GM21515 (cell line): Measurements from ENCODE around the gene CLEC2D.
A peak's percentile ranks its signal among the peaks of the same experiment; 100 is the strongest.
"Not testable (repeated sequence)": the region's sequence is repeated elsewhere in the genome, so short reads cannot be mapped to it uniquely, and the experiment has no call there.

Experiments used
- ATAC-seq: cut with Tn5 transposase; IDR thresholded peaks from one replicate; pipeline ENCODE4 v1.9.1; 2021; ENCODE audit not compliant: unreplicated experiment

Gene CLEC2D

DNA sequence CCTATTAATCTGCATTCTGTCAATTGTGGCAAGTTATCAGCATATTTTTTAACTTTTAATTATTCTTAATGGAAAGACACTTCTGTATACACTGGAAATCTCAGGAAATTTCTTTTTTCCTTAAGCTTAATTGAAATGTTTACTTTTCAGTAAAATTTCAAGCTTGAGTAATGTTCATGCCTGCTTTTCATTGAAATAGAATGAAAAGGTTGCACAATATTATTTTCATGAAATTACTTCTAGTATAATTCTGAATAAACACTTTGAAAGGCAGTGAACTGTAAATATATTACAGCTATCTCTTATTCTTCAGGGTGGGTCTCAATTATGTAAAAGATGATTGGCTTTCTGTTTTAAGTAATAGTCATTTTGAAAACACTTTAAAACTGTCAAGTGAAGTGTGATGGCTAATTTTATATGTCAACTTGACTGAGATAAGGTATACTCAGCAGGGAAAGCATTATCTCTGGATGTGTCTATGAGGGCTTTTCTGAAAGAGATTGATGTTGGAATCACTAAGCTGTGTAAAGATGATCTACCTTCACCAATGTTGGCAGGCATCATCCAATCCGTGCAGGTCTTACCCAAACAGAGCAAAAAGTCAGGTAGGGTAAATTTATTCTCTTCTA, 29.9 kb downstream of the CLEC2D start:
- no peak for ATAC-seq

DNA sequence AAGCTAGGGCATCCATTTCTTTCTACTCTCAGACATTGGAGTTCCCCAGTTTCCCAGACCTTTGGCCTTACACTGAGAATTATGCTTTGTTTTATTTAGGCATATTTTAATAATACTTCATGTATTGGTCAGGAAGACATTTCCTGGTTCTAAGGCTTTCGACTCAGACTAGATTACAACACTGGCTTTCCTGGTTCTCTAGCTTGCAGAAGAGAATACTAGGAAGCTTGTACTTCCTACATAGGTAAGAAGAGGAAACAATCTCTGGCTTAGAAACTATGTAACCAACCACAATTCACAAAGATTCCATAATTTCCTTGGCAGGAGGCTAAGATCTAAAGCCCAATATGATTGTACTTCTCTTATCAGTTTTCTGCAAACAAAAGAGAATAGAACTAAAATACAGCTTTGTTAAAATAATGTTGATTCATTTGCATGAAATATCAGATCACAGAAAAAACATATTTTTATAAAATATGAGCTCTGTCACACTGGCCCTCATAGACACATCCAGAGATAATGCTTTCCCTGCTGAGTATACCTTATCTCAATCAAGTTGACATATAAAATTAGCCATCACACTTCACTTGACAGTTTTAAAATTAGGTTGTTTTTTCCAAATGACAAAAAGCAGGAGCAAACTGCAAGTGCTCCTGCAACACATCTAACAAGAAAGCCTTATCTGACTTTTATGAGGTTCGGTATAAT, 30.5 kb downstream of the CLEC2D start:
- ATAC-seq: no peak

GRCh38 chr12:9700606-9700956, 31.1 kb downstream of the CLEC2D start:
- no peak for ATAC-seq

DNA sequence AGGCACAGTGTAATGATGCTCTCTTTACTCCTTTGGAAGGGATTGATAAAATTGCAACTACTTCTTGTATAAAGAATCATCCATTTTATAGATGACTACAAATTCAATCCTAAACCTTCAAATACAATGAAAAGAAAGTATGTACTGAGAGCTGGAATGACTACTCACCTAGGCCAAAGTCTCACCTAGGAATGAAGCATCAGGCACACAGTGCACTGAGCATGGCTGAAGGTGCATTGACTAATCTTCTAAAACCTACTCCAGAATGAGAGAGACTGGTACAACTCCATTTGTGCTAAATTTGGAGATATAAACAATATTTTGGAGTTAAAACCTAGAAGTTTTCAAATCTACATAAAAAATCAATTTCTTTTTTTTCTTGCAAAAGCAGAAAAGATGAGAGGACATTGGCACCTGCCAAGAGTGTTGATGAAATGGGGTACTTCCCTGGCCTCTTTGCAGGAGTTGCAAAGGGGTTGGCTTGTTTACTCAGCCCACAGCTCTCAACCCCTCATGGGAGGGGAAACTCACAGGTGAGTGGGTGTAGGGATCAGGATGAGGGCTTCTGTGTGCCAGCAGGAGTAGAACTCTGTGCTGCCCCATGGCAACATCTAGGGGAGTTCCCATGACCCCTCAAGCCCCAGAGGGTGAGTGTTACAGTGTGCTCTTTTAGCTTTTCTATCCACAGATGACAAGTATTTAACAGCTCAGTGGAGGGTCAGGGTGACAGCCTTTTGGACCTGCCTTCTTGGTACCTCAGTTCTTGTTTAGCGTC, 32.1 kb downstream of the CLEC2D start:
- no peak for ATAC-seq

GRCh38 chr12:9702255-9702654, 32.7 kb downstream of the CLEC2D start:
- no peak for ATAC-seq

- not testable (repeated sequence) for ATAC-seq
Observed at GRCh38 chr12:9704561-9704960, 35.0 kb downstream of the CLEC2D start.

DNA sequence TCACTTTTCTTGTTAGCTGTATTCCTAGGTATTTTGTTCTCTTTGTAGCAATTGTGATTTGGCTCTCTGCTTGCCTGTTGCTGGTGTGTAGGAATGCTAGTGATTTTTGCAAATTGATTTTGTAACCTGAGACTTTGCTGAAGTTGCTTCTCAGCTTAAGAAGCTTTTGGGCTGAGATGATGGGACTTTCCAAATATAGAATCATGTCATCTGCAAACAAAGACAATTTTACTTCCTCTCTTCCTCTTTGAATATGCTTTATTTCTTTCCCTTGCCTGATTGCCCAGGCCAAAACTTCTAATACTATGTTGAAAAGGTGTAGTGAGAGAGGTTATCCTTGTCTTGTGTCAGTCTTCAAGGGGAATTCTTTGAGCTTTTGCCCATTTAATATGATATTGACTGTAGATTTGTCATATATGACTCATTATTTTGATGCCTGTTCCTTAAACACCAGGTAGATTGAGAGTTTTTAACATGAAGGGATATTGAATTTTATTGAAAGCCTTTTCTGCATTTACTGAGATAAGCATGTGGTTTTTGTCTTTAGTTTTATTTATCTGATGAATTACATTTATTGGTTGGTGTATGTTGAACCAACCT, 36.7 kb downstream of the CLEC2D start:
- ATAC-seq: no peak

GRCh38 chr12:9707356-9707755, 37.8 kb downstream of the CLEC2D start:
- no peak for ATAC-seq

DNA sequence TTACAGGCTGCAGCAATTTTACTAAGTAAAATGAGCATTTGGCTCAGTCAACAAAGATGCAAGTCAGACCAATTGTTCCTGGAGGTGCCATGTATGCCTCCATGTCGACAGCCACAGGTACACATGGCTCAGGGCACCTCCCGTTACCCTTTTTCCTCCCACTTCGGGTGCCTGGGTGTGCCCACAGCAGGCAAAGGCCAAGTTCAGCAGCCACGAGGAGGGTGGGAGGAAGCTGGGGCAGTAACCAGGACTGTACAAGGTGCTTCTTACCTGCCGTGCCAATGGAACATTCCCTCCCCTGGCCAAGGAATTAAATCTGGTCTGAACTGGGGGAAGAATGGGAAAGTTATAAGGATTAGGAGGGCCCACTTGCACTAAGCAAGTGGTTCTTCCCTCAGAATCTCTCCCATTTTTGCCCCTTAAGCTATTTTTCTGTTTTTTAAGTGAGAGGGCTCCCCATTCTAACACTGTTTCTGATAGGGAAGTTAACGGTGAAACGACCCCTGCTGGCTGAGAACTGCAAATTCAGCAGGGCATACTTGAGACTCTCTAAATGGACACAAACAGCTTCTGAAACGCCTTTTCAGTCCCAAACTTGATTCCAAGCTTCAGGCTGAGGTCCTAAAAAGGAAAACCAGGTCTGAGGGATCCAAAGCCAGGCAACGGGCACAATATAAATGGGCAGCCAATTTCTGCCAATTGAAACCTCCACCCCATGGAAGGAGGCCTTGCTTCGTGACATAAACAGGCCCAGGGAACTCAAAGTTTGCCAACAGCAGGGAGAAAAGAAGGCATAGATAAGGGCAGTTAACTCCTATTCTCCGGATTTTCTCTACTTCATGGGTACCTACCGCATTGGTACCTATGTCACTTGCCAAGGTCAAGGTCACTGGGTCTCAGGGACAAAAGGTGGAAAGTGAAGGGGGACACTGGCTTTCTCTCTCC, 38.6 kb downstream of the CLEC2D start:
- ATAC-seq: no peak

GRCh38 chr12:9708853-9709252, 39.3 kb downstream of the CLEC2D start:
- no peak for ATAC-seq

- ATAC-seq: no peak
Observed at GRCh38 chr12:9710584-9711375, 41.3 kb downstream of the CLEC2D start.

DNA sequence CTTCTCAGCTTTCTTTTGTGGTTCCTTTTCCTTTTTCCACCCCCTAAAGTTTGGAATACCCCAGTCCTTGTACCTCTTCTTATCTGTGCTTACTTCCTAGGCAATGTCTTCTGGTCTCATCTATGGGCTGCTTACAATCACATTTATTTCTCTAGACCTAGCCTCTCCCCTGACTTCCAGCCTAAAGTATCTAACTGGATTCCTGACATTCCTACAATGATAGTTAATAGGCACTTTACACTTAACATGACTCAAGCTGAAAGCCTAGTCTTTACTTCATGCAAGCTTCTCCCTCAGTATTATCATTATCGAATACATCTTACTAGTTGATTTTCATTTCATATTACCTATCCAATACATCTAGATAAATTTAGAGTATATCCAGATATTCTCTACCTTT, 42.2 kb downstream of the CLEC2D start:
- ATAC-seq: no peak

- peak; percentile 73 for ATAC-seq
Observed at GRCh38 chr12:9713032-9713558, 43.6 kb downstream of the CLEC2D start.

DNA sequence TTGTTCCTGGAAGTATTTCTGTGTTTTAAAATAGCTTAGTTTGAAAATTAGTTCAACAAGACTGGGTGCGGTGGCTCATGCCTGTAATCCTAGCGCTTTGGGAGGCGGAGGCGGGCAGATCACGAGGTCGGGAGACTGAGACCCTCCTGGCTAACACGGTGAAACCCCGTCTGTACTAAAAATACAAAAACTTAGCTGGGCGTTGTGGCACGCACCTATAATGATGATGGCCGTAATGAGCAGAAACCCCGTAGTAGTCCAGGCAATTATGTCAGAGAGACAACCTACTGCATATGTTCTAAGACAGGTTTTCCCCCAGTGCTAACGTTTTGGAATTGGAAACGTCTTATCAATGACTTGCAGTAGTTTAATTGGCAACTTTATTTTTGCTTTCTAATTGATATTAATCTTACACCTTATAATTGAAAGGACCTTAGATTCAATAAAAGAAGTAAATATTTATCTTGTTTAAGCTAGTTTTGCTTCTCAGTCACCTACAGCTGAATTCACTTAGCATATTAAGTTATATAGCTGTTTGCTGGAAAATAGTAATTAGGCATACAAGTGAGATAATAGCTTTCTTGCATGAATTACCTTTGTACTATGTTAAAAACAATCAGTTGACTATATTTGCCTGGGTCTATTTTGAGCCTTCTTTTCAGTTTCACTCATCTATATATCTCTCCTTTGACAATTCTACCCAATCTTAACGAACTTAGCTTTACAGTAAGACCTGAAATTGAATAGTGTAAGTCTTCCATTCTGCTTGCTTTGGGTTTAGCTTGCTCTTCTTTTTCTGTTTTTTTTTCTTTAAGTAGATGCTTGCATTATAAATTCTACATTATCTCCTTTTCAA, 47.8 kb downstream of the CLEC2D start:
- ATAC-seq: no peak

- no peak for ATAC-seq
Observed at GRCh38 chr12:9718968-9719367, 49.5 kb downstream of the CLEC2D start.

- ATAC-seq: no peak
Observed at GRCh38 chr12:9719790-9720189, 50.3 kb downstream of the CLEC2D start.

DNA sequence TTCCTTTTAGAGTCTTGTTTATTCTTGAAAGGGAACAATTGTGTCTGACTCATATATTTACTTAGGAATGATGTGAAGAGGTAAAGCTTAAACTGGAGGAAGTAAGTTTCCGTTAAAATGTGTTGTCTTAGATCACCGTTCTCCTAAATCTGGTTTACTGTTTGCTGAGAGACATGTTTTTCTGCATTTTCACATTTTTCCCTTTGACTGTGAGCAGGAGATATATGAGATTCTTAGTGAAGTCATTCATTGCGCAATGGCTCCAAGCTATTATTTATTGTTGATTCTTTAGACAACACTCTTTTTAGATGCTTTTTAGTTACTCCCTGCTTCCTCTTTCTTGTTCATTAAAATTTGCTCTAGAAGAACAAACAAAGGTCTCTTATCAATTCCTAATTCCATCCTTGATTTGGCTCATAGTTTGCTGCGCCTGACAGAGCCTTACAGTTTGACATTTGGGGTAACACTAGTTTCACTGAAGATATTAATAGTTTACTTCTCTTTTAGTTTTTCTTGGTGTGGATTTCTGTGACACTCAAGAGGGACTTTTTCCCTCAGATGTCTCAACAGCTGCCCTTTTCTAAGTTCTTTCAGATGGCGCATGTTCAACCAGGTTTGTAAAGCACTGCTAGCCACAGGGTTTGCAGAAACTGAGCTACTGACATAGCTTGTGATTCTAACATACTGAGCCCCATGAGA, 52.0 kb downstream of the CLEC2D start:
- ATAC-seq: peak; percentile 65

- no peak for ATAC-seq
Observed at GRCh38 chr12:9724023-9724422, 54.5 kb downstream of the CLEC2D start.
